KMS-11 (cell line): Measurements from ENCODE around the gene TECTA.

Source experiments
- H2AFZ ChIP-seq: fragments of 200-600 bp; sonication (generic); 2 replicates; pipeline ENCODE4 v1.6.1; 2016; ENCODE audit warnings: antibody characterized with exemption, mixed run types, low read depth
- H3K27ac ChIP-seq: fragments of 200-600 bp; sonication (generic); 2 replicates; pipeline ENCODE4 v1.6.1; 2016; ENCODE audit warnings: mild to moderate bottlenecking, mixed run types
- H3K27me3 ChIP-seq: fragments of 200-600 bp; sonication (generic); 2 replicates; pipeline ENCODE4 v1.6.1; 2017; ENCODE audit warnings: mild to moderate bottlenecking, low read depth, mixed run types, moderate library complexity; ENCODE audit not compliant: insufficient read depth
- H3K36me3 ChIP-seq: fragments of 200-600 bp; sonication (generic); 2 replicates; pipeline ENCODE4 v1.6.1; 2017; ENCODE audit warnings: mild to moderate bottlenecking, mixed run types; ENCODE audit not compliant: insufficient read depth
- H3K4me1 ChIP-seq: fragments of 200-600 bp; sonication (generic); 2 replicates; pipeline ENCODE4 v1.6.1; 2016; ENCODE audit warnings: mild to moderate bottlenecking, low read depth, mixed run types; ENCODE audit not compliant: poor library complexity, severe bottlenecking
- H3K4me2 ChIP-seq: fragments of 200-600 bp; sonication (generic); 2 replicates; pipeline ENCODE4 v1.7.0; 2016; ENCODE audit warnings: mild to moderate bottlenecking, mixed run types
- H3K4me3 ChIP-seq: fragments of 200-600 bp; sonication (generic); IDR thresholded peaks from 2 replicates; pipeline ENCODE4 v1.6.1; 2017; ENCODE audit warnings: low read depth, low read length, mixed read lengths; ENCODE audit not compliant: insufficient read depth
- H3K79me2 ChIP-seq: fragments of 200-600 bp; sonication (generic); 2 replicates; pipeline ENCODE4 v1.6.1; 2016; ENCODE audit warnings: low read depth, mixed run types; ENCODE audit not compliant: insufficient read depth
- H3K9ac ChIP-seq: fragments of 200-600 bp; sonication (generic); 2 replicates; pipeline ENCODE4 v1.6.1; 2016; ENCODE audit warnings: mild to moderate bottlenecking, mixed run types
- H4K20me1 ChIP-seq: fragments of 200-600 bp; sonication (generic); 2 replicates; pipeline ENCODE4 v1.6.1; 2016; ENCODE audit warnings: mild to moderate bottlenecking, mixed run types; ENCODE audit not compliant: insufficient read depth
- TF ChIP-seq, protein P1 (sequence below): fragments of 200-600 bp; sonication (generic); conservative IDR thresholded peaks from 2 replicates; pipeline ENCODE4 v1.6.1; 2017; ENCODE audit warnings: low read depth, mild to moderate bottlenecking, antibody characterized with exemption, low read length, moderate library complexity, mixed read lengths

Gene TECTA

DNA sequence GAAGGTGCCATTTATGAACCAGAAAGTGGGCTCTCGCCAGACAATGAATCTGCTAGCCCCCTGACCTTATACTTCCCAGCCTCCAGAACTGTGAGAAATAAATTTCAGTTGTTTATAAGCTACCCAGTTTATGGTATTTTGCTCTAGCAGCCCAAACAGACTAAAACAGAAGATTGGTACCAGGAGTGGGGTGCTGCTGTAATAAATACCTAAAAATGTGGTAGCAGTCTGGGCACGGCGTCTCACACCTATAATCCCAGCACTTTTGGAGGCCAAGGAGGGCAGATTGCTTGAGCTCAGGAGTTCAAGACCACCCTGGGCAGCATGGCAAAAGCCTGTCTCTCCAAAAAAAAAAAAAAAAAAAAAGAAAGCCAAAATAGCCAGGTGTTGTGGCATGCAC, 21.3 kb downstream of the TECTA start:
- Histone ChIP-seq H3K79me2 (no peaks in the 10 kb centered on the region), H3K4me2 (no peak overlapping the region), H3K4me3 (no peak overlapping the region), H3K36me3 (no peaks in the 10 kb centered on the region), H3K27ac (no peak overlapping the region), H3K27me3 (no peaks in the 10 kb centered on the region), H3K4me1 (no peaks in the 10 kb centered on the region), H2AFZ (no peak overlapping the region), H4K20me1 (no peaks in the 10 kb centered on the region), H3K9ac (no peak overlapping the region)
- TF ChIP-seq, protein P1, sequence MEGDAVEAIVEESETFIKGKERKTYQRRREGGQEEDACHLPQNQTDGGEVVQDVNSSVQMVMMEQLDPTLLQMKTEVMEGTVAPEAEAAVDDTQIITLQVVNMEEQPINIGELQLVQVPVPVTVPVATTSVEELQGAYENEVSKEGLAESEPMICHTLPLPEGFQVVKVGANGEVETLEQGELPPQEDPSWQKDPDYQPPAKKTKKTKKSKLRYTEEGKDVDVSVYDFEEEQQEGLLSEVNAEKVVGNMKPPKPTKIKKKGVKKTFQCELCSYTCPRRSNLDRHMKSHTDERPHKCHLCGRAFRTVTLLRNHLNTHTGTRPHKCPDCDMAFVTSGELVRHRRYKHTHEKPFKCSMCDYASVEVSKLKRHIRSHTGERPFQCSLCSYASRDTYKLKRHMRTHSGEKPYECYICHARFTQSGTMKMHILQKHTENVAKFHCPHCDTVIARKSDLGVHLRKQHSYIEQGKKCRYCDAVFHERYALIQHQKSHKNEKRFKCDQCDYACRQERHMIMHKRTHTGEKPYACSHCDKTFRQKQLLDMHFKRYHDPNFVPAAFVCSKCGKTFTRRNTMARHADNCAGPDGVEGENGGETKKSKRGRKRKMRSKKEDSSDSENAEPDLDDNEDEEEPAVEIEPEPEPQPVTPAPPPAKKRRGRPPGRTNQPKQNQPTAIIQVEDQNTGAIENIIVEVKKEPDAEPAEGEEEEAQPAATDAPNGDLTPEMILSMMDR, result no peak

DNA sequence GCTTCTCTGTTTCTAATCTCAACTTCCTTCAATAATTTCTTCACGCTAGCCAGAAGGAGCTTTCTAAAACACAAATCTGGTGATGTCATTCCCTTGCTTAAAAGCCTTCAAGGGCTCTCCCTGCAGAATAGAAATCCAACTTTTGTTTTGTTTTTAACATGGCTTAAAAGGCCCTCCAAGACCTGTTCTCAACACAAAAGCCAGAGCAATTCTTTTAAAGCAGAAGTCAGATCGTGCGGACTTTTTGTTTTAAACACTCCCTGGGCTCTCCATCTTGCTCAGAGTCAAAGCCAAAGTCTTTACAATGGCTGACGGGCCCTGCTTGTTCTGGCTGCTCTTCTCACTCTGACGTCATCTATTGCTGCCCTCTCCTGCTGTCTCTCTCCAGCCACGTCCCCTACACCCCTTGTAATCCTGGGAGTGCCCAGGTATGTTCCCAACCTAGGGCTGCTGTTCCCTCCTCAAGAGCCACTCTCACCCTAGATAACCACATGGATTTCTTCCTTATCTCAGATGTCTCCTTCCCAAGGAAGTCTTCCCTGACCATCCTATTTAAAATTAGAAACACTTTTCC, 22.5 kb downstream of the TECTA start:
- Histone ChIP-seq H3K4me1 (no peaks in the 10 kb centered on the region), H3K9ac (no peak overlapping the region), H3K27ac (no peak overlapping the region), H3K36me3 (no peaks in the 10 kb centered on the region), H3K4me2 (no peak overlapping the region), H3K79me2 (no peaks in the 10 kb centered on the region), H2AFZ (no peak overlapping the region), H4K20me1 (no peaks in the 10 kb centered on the region), H3K4me3 (no peak overlapping the region), H3K27me3 (no peaks in the 10 kb centered on the region)
- TF ChIP-seq, protein P1, result no peak

DNA sequence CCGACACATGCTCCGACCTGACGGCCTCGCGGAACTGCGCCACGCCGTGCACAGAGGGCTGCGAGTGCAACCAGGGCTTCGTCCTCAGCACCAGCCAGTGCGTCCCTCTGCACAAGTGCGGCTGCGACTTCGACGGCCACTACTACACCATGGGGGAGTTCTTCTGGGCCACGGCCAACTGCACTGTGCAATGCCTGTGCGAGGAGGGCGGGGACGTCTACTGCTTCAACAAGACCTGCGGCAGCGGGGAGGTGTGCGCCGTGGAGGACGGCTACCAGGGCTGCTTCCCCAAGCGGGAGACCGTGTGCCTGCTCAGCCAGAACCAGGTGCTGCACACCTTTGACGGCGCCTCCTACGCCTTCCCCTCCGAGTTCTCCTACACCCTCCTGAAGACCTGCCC, 26.8 kb downstream of the TECTA start:
- Histone ChIP-seq H4K20me1 (no peaks in the 10 kb centered on the region), H3K4me1 (no peaks in the 10 kb centered on the region), H3K9ac (no peak overlapping the region), H3K4me2 (no peak overlapping the region), H3K27me3 (no peaks in the 10 kb centered on the region), H3K36me3 (no peaks in the 10 kb centered on the region), H2AFZ (no peak overlapping the region), H3K27ac (no peak overlapping the region), H3K79me2 (no peaks in the 10 kb centered on the region), H3K4me3 (no peak overlapping the region)
- TF ChIP-seq, protein P1, result no peak

DNA sequence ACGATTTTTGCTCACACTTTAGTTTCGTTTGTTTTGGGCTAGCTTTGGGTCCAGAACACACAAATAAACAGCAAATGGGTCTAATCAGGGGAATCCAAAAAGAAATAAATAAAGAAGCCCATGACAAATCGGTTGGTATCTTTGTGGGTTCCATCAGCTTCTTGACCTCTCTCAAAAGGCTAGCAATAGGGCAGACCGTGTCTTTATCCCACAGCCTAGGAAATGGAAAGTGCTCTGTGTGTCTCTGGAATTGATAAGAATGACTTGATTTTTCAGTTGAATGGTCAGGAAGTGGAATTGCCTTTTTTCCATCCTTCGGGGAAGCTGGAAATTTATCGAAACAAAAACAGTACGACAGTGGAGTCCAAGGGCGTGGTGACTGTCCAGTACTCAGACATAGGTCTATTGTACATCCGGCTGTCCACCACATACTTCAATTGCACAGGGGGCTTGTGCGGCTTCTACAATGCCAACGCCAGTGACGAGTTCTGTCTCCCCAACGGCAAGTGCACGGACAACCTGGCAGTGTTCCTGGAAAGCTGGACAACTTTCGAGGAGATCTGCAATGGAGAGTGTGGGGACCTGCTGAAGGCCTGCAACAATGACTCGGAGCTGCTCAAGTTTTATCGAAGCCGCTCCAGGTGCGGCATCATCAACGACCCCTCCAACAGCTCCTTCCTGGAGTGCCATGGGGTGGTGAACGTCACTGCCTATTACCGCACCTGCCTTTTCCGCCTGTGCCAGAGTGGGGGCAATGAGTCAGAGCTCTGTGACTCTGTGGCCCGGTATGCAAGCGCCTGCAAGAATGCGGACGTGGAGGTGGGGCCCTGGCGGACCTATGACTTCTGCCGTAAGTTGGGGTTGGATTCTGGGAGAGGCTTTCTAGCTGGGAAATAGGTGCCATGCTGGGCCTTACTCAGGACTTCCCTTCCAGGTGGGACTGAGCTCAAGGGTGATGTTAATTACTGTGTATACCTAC, 28.6 kb downstream of the TECTA start:
- no peaks in the 10 kb centered on the region for H3K4me1 ChIP-seq
- no peaks in the 10 kb centered on the region for H3K27me3 ChIP-seq
- H3K4me3 ChIP-seq, result no peak overlapping the region
- no peak overlapping the region for H3K9ac ChIP-seq
- no peaks in the 10 kb centered on the region for H3K79me2 ChIP-seq
- no peak overlapping the region for H3K4me2 ChIP-seq
- H3K36me3 ChIP-seq, result no peaks in the 10 kb centered on the region
- H3K27ac ChIP-seq, result no peak overlapping the region
- TF ChIP-seq, protein P1, result no peak
- no peak overlapping the region for H2AFZ ChIP-seq
- H4K20me1 ChIP-seq, result no peaks in the 10 kb centered on the region
